HG03354 (cell line): ENCODE results near the gene NRF1.

ENCODE experiments used
- ATAC-seq: cut with Tn5 transposase; IDR thresholded peaks from one replicate; pipeline ENCODE4 v1.9.1; 2021; ENCODE audit warnings: mild to moderate bottlenecking; ENCODE audit not compliant: unreplicated experiment, poor library complexity, severe bottlenecking

The NRF1 gene

GRCh38 chr7:129721068-129721467 lies 109.5 kb downstream of the NRF1 start:
- no peak for ATAC-seq

GRCh38 chr7:129723679-129724078 lies 112.2 kb downstream of the NRF1 start:
- no peak for ATAC-seq

- no peak for ATAC-seq
Measured at GRCh38 chr7:129724796-129725195, 113.3 kb downstream of the NRF1 start.

GRCh38 chr7:129728875-129729467 lies 117.5 kb downstream of the NRF1 start:
- no peak for ATAC-seq

GRCh38 chr7:129729511-129729910 lies 118.0 kb downstream of the NRF1 start:
- ATAC-seq, result no peak

- ATAC-seq, result no peak
Measured at GRCh38 chr7:129730159-129730558, 118.6 kb downstream of the NRF1 start.

- ATAC-seq, result no peak
Measured at GRCh38 chr7:129734400-129734799, 122.9 kb downstream of the NRF1 start.

GRCh38 chr7:129739427-129739826 lies 127.9 kb downstream of the NRF1 start:
- ATAC-seq, result no peak

- ATAC-seq, result no peak
Measured at GRCh38 chr7:129740574-129741410, 129.3 kb downstream of the NRF1 start.

- no peak for ATAC-seq
Measured at GRCh38 chr7:129741743-129742213, 130.3 kb downstream of the NRF1 start.

- no peak for ATAC-seq
Measured at GRCh38 chr7:129742256-129742655, 130.7 kb downstream of the NRF1 start.

- ATAC-seq, result no peak
Measured at GRCh38 chr7:129746857-129747529, 135.5 kb downstream of the NRF1 start.

- ATAC-seq, result no peak
Measured at GRCh38 chr7:129748356-129749109, 137.0 kb downstream of the NRF1 start.

- ATAC-seq, result no peak
Measured at GRCh38 chr7:129750091-129750490, 138.6 kb downstream of the NRF1 start.

GRCh38 chr7:129750501-129750900 lies 139.0 kb downstream of the NRF1 start:
- ATAC-seq, result no peak

GRCh38 chr7:129751916-129752315 lies 140.4 kb downstream of the NRF1 start:
- ATAC-seq, result no peak

- ATAC-seq, result no peak
Measured at GRCh38 chr7:129752760-129753159, 141.2 kb downstream of the NRF1 start.

- ATAC-seq, result no peak
Measured at GRCh38 chr7:129754406-129754805, 142.9 kb downstream of the NRF1 start.

GRCh38 chr7:129757991-129758390 lies 146.5 kb downstream of the NRF1 start:
- ATAC-seq, result no peak

GRCh38 chr7:129762387-129762969 lies 151.0 kb downstream of the NRF1 start:
- ATAC-seq, result no peak
